IMR-90 (cell line): ENCODE measurements around the gene TMCC1. TPM values are rescaled to one million over a fixed set of nuclear protein-coding genes. Genes with fewer than 3 reads are reported as not detected.

Experiments
- ATAC-seq: fragments of 200-7000 bp; cut with Tn5 transposase; 2 replicates; pipeline ENCODE4 v1.9.1; 2020; ENCODE audit warnings: low read depth, mild to moderate bottlenecking, moderate library complexity
- BruUV-seq: library from RNA; stranded (reverse); fragments of 400-500 nt; replicated peaks from 2 replicates; lab custom pipeline; 2021; lab: Mats Ljungman, UMichigan
- CTCF ChIA-PET: fragments of 300-600 bp; formaldehyde crosslinking; extraction: SDS; loops from one replicate; lab custom pipeline; 2021; ENCODE audit warnings: antibody characterized with exemption; lab: Yijun Ruan, JAX
- POLR2A ChIA-PET: fragments of 300-600 bp; sonication (Branson Sonifier 250); formaldehyde crosslinking; loops from one replicate; lab custom pipeline; 2022; ENCODE audit warnings: antibody characterized with exemption; ENCODE audit not compliant: unreplicated experiment; lab: Charles Lee
- DNase-seq: peaks from one replicate; pipeline ENCODE4 v3.0.0; 2013
- H2AFZ ChIP-seq: replicated peaks from 2 replicates; pipeline ENCODE3; 2013; ENCODE audit warnings: low read length, mild to moderate bottlenecking; ENCODE audit not compliant: poor library complexity
- H2AK5ac ChIP-seq: 2 replicates; pipeline ENCODE4 v1.6.1; 2013; ENCODE audit warnings: low read depth, low read length, inconsistent platforms
- H2AK9ac ChIP-seq: replicated peaks from 2 replicates; pipeline ENCODE3; 2013; ENCODE audit warnings: mild to moderate bottlenecking, low read depth, low read length, moderate library complexity; ENCODE audit not compliant: poor library complexity
- H2BK120ac ChIP-seq: 2 replicates; pipeline ENCODE4 v1.6.1; 2013; ENCODE audit warnings: low read depth, low read length, inconsistent platforms
- H2BK15ac ChIP-seq: 3 replicates; pipeline ENCODE4 v1.6.1; 2013; ENCODE audit warnings: low read depth, low read length, inconsistent platforms
- H2BK20ac ChIP-seq: 2 replicates; pipeline ENCODE4 v1.6.1; 2013; ENCODE audit warnings: low read depth, mild to moderate bottlenecking, inconsistent platforms, low read length, moderate library complexity
- H2BK5ac ChIP-seq: 2 replicates; pipeline ENCODE4 v1.6.1; 2013; ENCODE audit warnings: mild to moderate bottlenecking, low read depth, low read length, inconsistent platforms; ENCODE audit not compliant: poor library complexity, severe bottlenecking
- H3K14ac ChIP-seq: replicated peaks from 2 replicates; pipeline ENCODE4 v1.6.1; 2013; ENCODE audit warnings: low read depth, low read length, inconsistent platforms
- H3K18ac ChIP-seq: 2 replicates; pipeline ENCODE4 v1.6.1; 2013; ENCODE audit warnings: low read depth, low read length, control low read depth
- H3K23ac ChIP-seq: 2 replicates; pipeline ENCODE4 v1.6.1; 2013; ENCODE audit warnings: low read depth, low read length, inconsistent platforms
- H3K27ac ChIP-seq: 2 replicates; pipeline ENCODE4 v1.5.1; 2013; ENCODE audit warnings: mild to moderate bottlenecking, control low read depth, low read length; ENCODE audit not compliant: insufficient read depth
- H3K27me3 ChIP-seq: 2 replicates; pipeline ENCODE4 v1.6.1; 2013; ENCODE audit warnings: low read length; ENCODE audit not compliant: control insufficient read depth, insufficient read depth
- H3K36me3 ChIP-seq: 2 replicates; pipeline ENCODE4 v1.6.1; 2013; ENCODE audit warnings: low read length, mixed read lengths; ENCODE audit not compliant: control insufficient read depth, insufficient read depth
- H3K4ac ChIP-seq: 2 replicates; pipeline ENCODE4 v1.6.1; 2013; ENCODE audit warnings: low read depth, low read length, inconsistent platforms
- H3K4me1 ChIP-seq: 2 replicates; pipeline ENCODE4 v1.6.1; 2013; ENCODE audit warnings: low read length, mixed read lengths; ENCODE audit not compliant: control insufficient read depth, insufficient read depth
- H3K4me2 ChIP-seq: 2 replicates; pipeline ENCODE4 v1.6.1; 2013; ENCODE audit warnings: low read depth, mild to moderate bottlenecking, control low read depth, low read length, moderate library complexity
- H3K4me3 ChIP-seq: 2 replicates; pipeline ENCODE4 v1.5.1; 2013; ENCODE audit warnings: low read depth, mild to moderate bottlenecking, control low read depth, low read length, moderate library complexity; ENCODE audit not compliant: insufficient read depth
- H3K56ac ChIP-seq: 2 replicates; pipeline ENCODE4 v1.6.1; 2013; ENCODE audit warnings: low read length, inconsistent platforms; ENCODE audit not compliant: insufficient read depth; ENCODE audit errors: extremely low read depth
- H3K79me1 ChIP-seq, 2 experiments: 2 replicates each; pipeline ENCODE4 v1.6.1; 2013; ENCODE audit warnings: low read length in 2 of 2, inconsistent platforms in 1 of 2, low read depth in 1 of 2
- H3K9ac ChIP-seq: 2 replicates; pipeline ENCODE4 v1.6.1; 2013; ENCODE audit warnings: low read depth, low read length, control low read depth
- H3K9me1 ChIP-seq: 2 replicates; pipeline ENCODE4 v1.6.1; 2013; ENCODE audit warnings: low read length, inconsistent platforms; ENCODE audit not compliant: insufficient read depth
- H3K9me3 ChIP-seq: 2 replicates; pipeline ENCODE4 v1.6.1; 2013; ENCODE audit warnings: low read length; ENCODE audit not compliant: control insufficient read depth, insufficient read depth
- H4K20me1 ChIP-seq: 2 replicates; pipeline ENCODE4 v1.6.1; 2013; ENCODE audit warnings: low read length, inconsistent platforms; ENCODE audit not compliant: insufficient read depth
- H4K5ac ChIP-seq: 2 replicates; pipeline ENCODE4 v1.6.1; 2013; ENCODE audit warnings: mild to moderate bottlenecking, low read depth, low read length, control low read depth
- H4K8ac ChIP-seq, 2 experiments: 2 replicates each; pipeline ENCODE4 v1.6.1; 2013; ENCODE audit warnings: low read depth in 2 of 2, low read length in 2 of 2, control low read depth in 1 of 2, inconsistent platforms in 1 of 2
- H4K91ac ChIP-seq: 2 replicates; pipeline ENCODE4 v1.6.1; 2013; ENCODE audit warnings: low read depth, low read length, inconsistent platforms; ENCODE audit not compliant: insufficient read depth
- BHLHE40 ChIP-seq: fragments of 150-350 bp; IDR thresholded peaks from 2 replicates; pipeline ENCODE4 v1.6.1; 2016; ENCODE audit warnings: mild to moderate bottlenecking, low read depth, low read length
- CEBPB ChIP-seq: IDR thresholded peaks from 2 replicates; pipeline ENCODE4 v1.6.1; 2012; ENCODE audit warnings: low read depth, low read length, improper control_type of control experiment
- CHD1 ChIP-seq: IDR thresholded peaks from 2 replicates; pipeline ENCODE4 v1.6.1; 2012; ENCODE audit warnings: low read depth, low read length, improper control_type of control experiment
- CTCF ChIP-seq: conservative IDR thresholded peaks from 2 replicates; pipeline ENCODE4 v1.5.1; 2012; ENCODE audit warnings: mild to moderate bottlenecking, low read depth, low read length, improper control_type of control experiment
- ELK1 ChIP-seq: fragments of 150-350 bp; IDR thresholded peaks from 2 replicates; pipeline ENCODE4 v1.6.1; 2016; ENCODE audit warnings: low read depth, mild to moderate bottlenecking, low read length, moderate library complexity, borderline replicate concordance
- FOS ChIP-seq: fragments of 150-350 bp; IDR thresholded peaks from 2 replicates; pipeline ENCODE4 v1.6.1; 2016; ENCODE audit warnings: low read depth, low read length
- MAFK ChIP-seq: IDR thresholded peaks from 2 replicates; pipeline ENCODE4 v1.6.1; 2012; ENCODE audit warnings: low read depth, low read length, improper control_type of control experiment
- MAZ ChIP-seq: IDR thresholded peaks from 2 replicates; pipeline ENCODE4 v1.6.1; 2012; ENCODE audit warnings: low read depth, mild to moderate bottlenecking, low read length, improper control_type of control experiment, moderate library complexity, borderline replicate concordance
- MXI1 ChIP-seq: IDR thresholded peaks from 2 replicates; pipeline ENCODE4 v1.6.1; 2012; ENCODE audit warnings: low read depth, mild to moderate bottlenecking, low read length, moderate library complexity, borderline replicate concordance
- NFE2L2 ChIP-seq: fragments of 150-350 bp; IDR thresholded peaks from 2 replicates; pipeline ENCODE4 v1.6.1; 2016; ENCODE audit warnings: low read depth, mild to moderate bottlenecking, low read length
- POLR2A ChIP-seq: IDR thresholded peaks from 2 replicates; pipeline ENCODE4 v1.6.1; 2012; ENCODE audit warnings: mild to moderate bottlenecking, low read depth, low read length
- RAD21 ChIP-seq: IDR thresholded peaks from 2 replicates; pipeline ENCODE4 v1.6.1; 2012; ENCODE audit warnings: low read length, improper control_type of control experiment
- RCOR1 ChIP-seq: IDR thresholded peaks from 2 replicates; pipeline ENCODE4 v1.6.1; 2012; ENCODE audit warnings: mild to moderate bottlenecking, low read length, improper control_type of control experiment; ENCODE audit not compliant: insufficient replicate concordance
- RFX5 ChIP-seq: IDR thresholded peaks from 2 replicates; pipeline ENCODE4 v1.8.0; 2012; ENCODE audit warnings: low read depth, mild to moderate bottlenecking, low read length, moderate library complexity
- SMC3 ChIP-seq: fragments of 150-350 bp; IDR thresholded peaks from 2 replicates; pipeline ENCODE4 v1.6.1; 2016; ENCODE audit warnings: low read depth, mild to moderate bottlenecking, antibody characterized with exemption, low read length, moderate library complexity
- USF2 ChIP-seq: fragments of 150-350 bp; IDR thresholded peaks from 2 replicates; pipeline ENCODE4 v1.6.1; 2017; ENCODE audit warnings: mild to moderate bottlenecking, antibody characterized with exemption, low read length, low read depth
- WGBS, 2 experiments: methylation state at CpG; one replicate each; pipeline versions ENCODE4 v1.1.5 to v1.1.7; 2013; ENCODE audit warnings: missing lambda C conversion rate in 2 of 2; ENCODE audit not compliant: insufficient read length in 1 of 2; ENCODE audit errors: extremely low coverage in 2 of 2; 5-methylcytosine and 5-hydroxymethylcytosine counted together
- dilution Hi-C: fragments of 300-500 bp; cut with HindIII; formaldehyde crosslinking; loops from one replicate; pipeline ENCODE4 v1.14.3; 2018; ENCODE audit warnings: low sequenced_read_pairs; ENCODE audit not compliant: unreplicated experiment
- in situ Hi-C: fragments of 300-500 bp; cut with MboI; formaldehyde crosslinking; loops from 3 replicates; pipeline ENCODE4 v1.14.3; 2019; ENCODE audit warnings: low sequenced_read_pairs, inconsistent platforms, mixed read lengths
- intact Hi-C: fragments of 100-400 bp; cut with micrococcal nuclease; formaldehyde crosslinking; loops from 2 replicates; pipeline ENCODE4 v1.10.0; 2022
- polyA plus RNA-seq, 3 experiments: library from polyadenylated mRNA; depleted of rRNA; stranded (reverse); fragments of >200 nt; gene quantifications; 2 replicates each; pipeline ENCODE4 v1.2.3, GENCODE V29; 2012; ENCODE audit warnings: low replicate concordance in 1 of 3
- total RNA-seq: library from RNA; depleted of rRNA; stranded (reverse); fragments of >200 nt; gene quantifications from 2 replicates; pipeline ENCODE4 v1.2.3, GENCODE V29; 2012

Gene TMCC1
- total and polyA plus RNA-seq, 2 of the 4 experiments (the other 2 are of a cell fraction), result 5.0 to 7.3 TPM

GRCh38 chr3:129662191-129662608, 231.3 kb downstream of the TMCC1 start:
- DNase-seq (no peak), ATAC-seq (no peak)
- H3K27me3 ChIP-seq, result no peaks in the 10 kb centered on the region
- no peak overlapping the region for H4K91ac ChIP-seq
- dilution Hi-C loops, result no loop called here
- H4K5ac ChIP-seq, result no peak overlapping the region
- H2AK9ac ChIP-seq, result no peak overlapping the region
- no peak overlapping the region for H2AFZ ChIP-seq
- H2BK15ac ChIP-seq, result no peak overlapping the region
- H3K4ac ChIP-seq, result no peak overlapping the region
- H3K36me3 ChIP-seq, result no peaks in the 10 kb centered on the region
- no peak overlapping the region for H3K27ac ChIP-seq
- no peak overlapping the region for H3K9ac ChIP-seq
- no peak for TF ChIP-seq CHD1
- TF ChIP-seq POLR2A, result no peak
- TF ChIP-seq USF2, result no peak
- no peak for TF ChIP-seq RFX5
- TF ChIP-seq RCOR1, result no peak
- TF ChIP-seq MAFK, result no peak
- no peak for TF ChIP-seq BHLHE40
- TF ChIP-seq CEBPB, result no peak
- TF ChIP-seq NFE2L2, result no peak
- TF ChIP-seq FOS, result no peak
- TF ChIP-seq MAZ, result no peak
- TF ChIP-seq CTCF, result no peak
- TF ChIP-seq RAD21, result no peak
- TF ChIP-seq SMC3, result no peak
- TF ChIP-seq ELK1, result no peak
- no peak for TF ChIP-seq MXI1
- no peak overlapping the region for H3K4me2 ChIP-seq
- CTCF ChIA-PET, result interaction anchor here (2.6 kb wide), 1 partner anchor 172 kb away, joined by 8 read pairs; no protein-coding TSS in a partner anchor
- H2BK5ac ChIP-seq, result no peak overlapping the region
- H3K4me1 ChIP-seq, result peaks cover 29% of the 10 kb centered on the region
- H3K9me3 ChIP-seq, result no peaks in the 10 kb centered on the region
- WGBS, 2 experiments, result no CpG with 5 or more reads among the region's 4 CpGs
- H3K79me1 ChIP-seq, result peaks cover 7 to 11% of the 10 kb centered on the region in 2 experiments; a peak in 1 of 4 replicates
- no peak overlapping the region for H2BK20ac ChIP-seq
- H4K20me1 ChIP-seq, result no peaks in the 10 kb centered on the region
- no peak overlapping the region for H3K4me3 ChIP-seq
- H3K14ac ChIP-seq, result no peak overlapping the region
- H2BK120ac ChIP-seq, result no peak overlapping the region
- H2AK5ac ChIP-seq, result no peak overlapping the region
- H3K23ac ChIP-seq, result no peak overlapping the region
- peaks cover 5% of the 10 kb centered on the region for H3K9me1 ChIP-seq
- no peak overlapping the region for H4K8ac ChIP-seq
- H3K56ac ChIP-seq, result no peak overlapping the region
- intact Hi-C loops, result no loop called here
- no TSS peak for BruUV-seq
- in situ Hi-C loops, result no loop called here
- POLR2A ChIA-PET, result no interaction called here
- H3K18ac ChIP-seq, result no peak overlapping the region
